ENCODE measurements around the gene PNMA3.
"Not testable (repeated sequence)": the region's sequence is repeated elsewhere in the genome, so short reads cannot be mapped to it uniquely, and the experiment has no call there.

Gene PNMA3

DNA sequence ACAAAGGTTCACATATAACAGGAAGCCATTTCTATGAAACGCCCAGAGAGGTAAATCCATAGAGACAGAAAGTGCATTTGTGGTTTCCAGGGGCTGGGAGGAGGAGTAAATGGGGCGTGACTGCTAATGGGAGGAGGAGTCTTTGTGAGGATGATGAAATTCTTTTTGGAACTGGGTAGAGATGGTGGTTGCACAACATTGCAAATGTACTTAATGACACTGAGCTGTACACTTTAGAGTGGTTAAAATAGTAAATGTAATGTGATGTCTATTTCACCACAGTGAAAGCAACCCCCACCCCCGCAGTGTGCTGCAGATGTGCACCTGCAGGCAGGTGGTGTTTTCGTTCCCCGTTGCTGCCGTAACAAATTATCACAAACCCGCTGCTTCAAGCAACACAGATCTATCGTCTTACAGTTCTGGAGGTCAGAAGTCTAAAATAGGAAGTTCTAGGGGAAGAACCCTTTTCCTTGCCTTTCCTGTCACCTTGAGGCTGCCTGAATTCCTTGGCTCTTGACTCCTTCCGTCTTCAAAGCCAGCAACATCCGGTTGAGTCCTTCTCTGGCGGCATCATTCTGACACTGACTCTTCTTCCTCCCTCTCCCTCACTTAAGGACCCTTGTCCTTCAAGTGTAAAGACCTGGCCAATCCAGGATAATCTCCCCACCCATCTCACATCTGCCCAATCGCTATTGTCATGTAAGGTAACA is 50.0 kb downstream of the PNMA3 start:
- peak overlapping the region; percentile 24; the same call in 1 of the 2 replicates for H3K4me2 ChIP-seq (ENCODE audit: low read length)
- not testable (repeated sequence) for H3K9me3 ChIP-seq (ENCODE audit: insufficient read depth, low read length); H3K36me3 ChIP-seq (replicated peaks; ENCODE audit: low read depth, low read length); H4K20me1 ChIP-seq (ENCODE audit: insufficient read depth, low read length); H2AFZ ChIP-seq (ENCODE audit: low read depth, low read length); H3K79me2 ChIP-seq (ENCODE audit: low read length); H3K27ac ChIP-seq (ENCODE audit: low read length); H3K9ac ChIP-seq (ENCODE audit: low read length); H3K4me1 ChIP-seq (ENCODE audit: low read length); H3K4me3 ChIP-seq (ENCODE audit: low read length); H3K27me3 ChIP-seq (ENCODE audit: low read depth, low read length)

All from OCI-LY3 (cell line).